HG02610 (cell line): ENCODE measurements around the gene CDH6.

ENCODE experiments used
- ATAC-seq: cut with Tn5 transposase; IDR thresholded peaks from one replicate; pipeline ENCODE4 v1.9.1; 2021; ENCODE audit warnings: mild to moderate bottlenecking, moderate library complexity; ENCODE audit not compliant: unreplicated experiment

The CDH6 gene

DNA sequence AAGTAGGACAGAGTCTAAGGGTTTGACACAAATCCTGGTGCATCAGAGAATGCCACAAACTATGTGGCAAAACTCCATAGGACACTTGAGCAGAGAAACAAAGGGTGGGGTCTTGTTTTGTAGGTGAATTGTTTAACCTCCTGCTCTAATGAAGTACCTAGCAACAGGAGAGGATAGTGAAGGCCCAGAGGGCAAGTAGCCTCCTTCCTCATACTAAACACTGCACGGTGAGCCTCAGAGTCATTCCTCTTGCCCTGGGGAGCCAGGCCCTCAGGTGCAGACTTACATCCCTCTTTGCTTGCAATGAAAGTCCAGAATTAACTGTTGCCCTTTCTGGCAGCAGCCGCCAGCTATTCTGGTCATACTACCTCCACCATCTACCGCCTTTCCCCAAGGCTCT lies 172.3 kb downstream of the CDH6 start:
- ATAC-seq, result no peak

DNA sequence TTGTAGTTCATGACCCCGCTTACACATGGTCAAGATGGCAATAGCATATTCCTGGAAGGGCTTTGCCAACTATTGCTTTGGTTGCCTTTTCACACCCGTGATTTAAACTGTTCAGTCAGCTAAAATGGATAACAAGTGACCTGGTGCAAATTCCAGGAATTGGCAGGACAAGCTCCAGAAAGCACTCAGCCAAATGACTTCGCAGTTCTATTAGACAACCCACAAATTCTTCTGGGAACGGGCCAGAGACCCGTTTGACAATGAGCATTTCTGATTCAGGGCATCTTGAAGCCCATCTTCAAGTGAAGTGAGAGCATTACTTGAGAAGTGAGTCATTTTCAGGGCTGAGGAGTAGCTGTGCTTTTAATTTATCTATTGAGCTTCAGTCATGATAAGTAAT lies 173.5 kb downstream of the CDH6 start:
- ATAC-seq, result no peak

DNA sequence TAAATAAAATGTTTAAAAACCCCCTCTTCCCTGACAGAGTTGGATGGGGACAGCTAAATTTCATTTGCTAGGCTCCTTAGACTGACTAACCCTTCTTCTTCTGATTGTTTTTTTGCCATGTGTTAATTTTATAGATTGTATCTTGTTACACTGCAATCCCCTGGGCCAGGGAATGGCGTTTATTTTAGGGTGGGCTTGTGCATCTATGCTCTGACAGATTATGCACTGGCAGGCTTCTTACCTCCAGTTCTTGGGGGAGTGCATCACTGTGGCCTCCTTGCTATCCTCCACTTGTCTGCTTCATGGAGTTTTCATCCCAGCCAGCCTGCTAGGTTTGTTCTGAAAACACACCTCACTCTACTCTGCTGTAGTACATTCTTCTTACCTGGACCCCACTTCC lies 178.6 kb downstream of the CDH6 start:
- no peak for ATAC-seq

DNA sequence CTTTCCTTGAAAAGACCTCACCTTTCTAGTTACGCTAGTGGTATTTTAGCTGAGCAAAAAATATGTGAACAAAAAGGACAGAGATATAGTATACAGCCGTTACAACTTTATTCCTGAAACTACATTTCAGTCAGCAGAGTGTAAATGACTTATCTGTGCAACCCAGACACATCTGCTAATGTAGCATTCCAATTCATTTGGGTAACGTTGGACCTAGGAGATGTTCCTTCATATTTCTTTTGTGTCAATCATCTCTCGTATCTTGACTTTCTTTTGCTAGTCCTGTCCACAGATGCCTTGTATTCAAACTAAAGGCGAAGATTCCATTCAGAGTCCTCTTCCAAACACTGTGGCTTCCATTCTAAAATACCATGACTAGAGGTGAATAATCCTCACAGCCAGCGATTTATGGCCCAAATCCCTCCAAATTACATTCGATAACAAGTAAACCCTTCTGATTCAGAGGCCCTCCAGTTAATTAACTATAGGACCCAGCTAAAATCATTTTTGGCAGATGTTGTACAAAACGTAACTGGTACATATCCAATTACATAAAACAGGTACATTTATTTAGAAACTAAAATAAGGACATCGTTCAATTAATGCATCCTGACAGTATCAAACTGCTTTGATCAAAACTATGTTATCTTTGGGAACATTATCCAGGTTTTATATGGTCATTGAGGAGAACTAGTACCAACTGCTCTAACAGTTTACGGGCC lies 182.7 kb downstream of the CDH6 start:
- no peak for ATAC-seq

DNA sequence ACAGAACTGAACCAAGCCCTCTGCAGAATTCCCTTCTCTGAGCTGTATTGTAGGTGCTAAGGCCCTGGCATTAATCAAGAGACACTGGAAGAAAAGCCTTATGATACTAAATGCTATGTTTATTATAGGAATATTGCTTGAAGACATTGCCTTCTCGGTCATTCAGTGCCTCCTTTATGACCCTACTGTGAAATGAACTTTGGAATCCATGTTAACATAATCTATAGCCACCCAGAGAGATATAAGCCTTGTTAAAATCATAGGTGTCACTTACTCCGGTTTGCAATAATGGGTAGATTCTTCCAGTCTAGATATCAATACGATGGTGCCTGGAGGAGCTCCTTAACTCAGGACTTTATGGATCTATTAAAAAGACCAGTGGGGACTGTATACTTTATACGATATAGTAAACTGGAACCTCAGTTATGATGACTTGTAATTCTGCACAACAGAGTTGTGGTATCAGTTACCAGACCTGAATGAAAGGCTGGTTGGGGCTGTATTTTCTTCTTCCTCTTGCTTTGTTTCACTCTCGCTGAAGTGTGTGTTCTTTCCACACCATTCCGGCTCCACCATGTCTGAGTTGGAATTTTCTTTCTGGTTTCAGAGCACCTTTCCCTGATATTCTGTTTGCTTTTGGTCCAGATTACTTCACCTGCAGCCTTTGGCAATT lies 183.9 kb downstream of the CDH6 start:
- no peak for ATAC-seq

DNA sequence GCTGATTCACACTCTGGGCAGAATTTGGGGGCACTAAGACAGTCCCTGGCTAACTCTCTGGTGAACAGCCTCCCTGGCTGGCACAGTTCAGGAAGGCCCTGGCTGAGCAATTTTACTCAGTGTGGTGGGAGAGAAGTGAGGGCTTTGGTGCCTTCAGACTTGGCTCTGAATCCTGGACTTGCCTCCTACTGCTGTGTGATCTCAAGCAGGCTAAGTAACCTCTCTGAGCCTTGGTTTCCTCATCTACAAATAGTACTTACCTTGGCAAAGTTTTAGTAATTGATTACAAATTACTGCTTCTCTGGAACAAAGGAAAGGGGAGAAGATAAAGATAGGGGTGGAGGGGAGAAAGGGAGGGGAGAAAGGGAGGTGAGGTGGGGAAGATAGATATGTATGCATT lies 184.7 kb downstream of the CDH6 start:
- ATAC-seq, result no peak
